Limb (tissue), 2 donors: ENCODE data around the gene RPUSD2.
"Not testable (repeated sequence)": the region's sequence is repeated elsewhere in the genome, so short reads cannot be mapped to it uniquely, and the experiment has no call there.

Experiments used
- DNase-seq, 2 donors: peaks; one replicate each; pipeline ENCODE4 v3.0.0-alpha.2; 2016; ENCODE audit errors: extremely low spot score in 2 of 2

RPUSD2 gene

GRCh38 chr15:40564591-40565332, 4.3 kb upstream of the RPUSD2 start, which contains the start of gene CCDC32:
Gene CCDC32, minus strand, starts transcription at chr15:40565042. Its CDS starts 2,027 bp downstream, at chr15:40563015.
- DNase-seq: peak; percentile 95 to 99

- DNase-seq: no peak
These were observed 3.5 kb upstream of the RPUSD2 start for GRCh38 chr15:40565333-40566238.

- no peak for DNase-seq
These were observed 2.0 kb upstream of the RPUSD2 start for GRCh38 chr15:40567111-40567510.

GRCh38 chr15:40575113-40575512, 6.0 kb downstream of the RPUSD2 start:
- DNase-seq: no peak

DNA sequence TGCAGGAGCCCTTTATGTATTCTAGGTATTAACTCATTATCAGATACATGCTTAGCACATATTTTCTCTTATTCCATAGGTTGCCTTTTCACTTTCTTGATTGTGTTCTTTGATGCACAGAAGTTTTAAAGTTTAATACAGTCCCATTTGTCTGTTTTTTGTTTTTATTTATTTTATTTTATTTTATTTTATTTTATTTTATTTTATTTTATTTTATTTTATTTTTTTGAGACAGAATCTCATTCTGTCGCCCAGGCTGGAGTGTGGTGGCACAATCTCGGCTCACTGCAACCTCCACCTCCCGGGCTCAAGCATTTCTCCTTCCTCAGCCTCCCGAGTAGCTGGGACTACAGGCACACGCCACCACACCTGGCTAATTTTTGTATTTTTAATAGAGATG, 7.8 kb downstream of the RPUSD2 start:
- not testable (repeated sequence) for DNase-seq

GRCh38 chr15:40578892-40579291, 9.8 kb downstream of the RPUSD2 start:
- no peak for DNase-seq

DNA sequence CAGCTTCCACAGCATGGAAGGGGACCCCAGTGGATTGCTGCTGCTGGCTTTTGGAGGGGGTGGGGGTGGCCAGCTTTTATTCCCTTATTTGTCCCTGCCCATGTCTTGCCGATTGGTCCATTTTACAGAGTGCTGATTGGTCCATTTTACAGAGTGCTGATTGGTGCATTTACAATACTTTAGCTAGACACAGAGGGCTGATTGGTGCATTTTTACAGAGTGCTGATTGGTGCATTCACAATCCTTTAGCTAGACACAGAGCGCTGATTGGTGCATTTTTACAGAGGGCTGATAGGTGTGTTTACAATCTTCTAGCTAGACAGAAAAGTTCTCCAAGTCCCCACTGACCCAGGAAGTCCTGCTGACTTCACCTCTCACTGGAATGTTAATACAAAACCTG, 12.7 kb downstream of the RPUSD2 start:
- DNase-seq: not testable (repeated sequence)

DNA sequence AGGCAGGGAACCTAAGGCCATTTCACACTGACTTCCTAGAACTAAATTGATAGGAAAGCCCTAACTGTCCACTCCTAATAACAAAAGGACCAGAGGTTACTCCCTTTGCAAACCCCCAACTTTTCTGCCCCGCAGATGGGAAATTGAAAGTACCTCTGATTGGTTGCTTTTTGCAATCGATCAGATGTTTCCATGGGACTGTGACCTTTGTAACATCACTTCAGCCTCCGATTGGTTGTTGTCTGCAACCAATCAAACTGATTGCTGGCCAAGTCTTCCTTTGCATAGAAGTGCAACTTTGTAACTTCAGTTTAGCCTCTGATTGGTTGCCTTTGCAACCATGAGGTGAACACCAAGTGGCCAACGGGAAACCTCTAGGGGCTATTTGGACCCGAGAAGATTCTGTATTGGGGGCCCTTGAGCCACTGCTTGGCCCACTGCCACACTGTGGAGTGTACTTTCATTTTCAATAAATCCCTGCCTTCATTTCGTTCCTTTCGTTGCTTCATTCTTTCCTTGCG, 13.7 kb downstream of the RPUSD2 start:
- no peak for DNase-seq

GRCh38 chr15:40584191-40584590, 15.1 kb downstream of the RPUSD2 start:
- DNase-seq: no peak

DNA sequence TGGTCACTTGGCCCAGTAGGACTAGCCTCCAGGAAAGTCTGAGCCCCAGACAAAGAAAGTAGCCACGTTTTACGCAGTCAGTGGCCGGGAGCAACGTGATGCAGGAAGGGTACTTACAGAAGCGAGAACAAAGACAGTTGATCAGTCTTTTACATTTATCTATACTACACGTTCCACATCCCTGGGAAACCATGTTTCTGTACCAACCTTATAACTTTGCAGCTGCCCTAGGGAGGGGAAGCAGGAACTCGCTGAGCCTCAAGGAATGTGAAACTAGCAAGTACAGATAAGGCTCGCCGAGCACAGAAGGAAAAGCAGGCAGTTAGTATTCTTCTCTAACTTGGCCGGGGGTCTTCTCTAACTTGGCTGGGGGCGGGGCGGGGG, 21.6 kb downstream of the RPUSD2 start:
- no peak for DNase-seq

- no peak for DNase-seq
These were observed 22.3 kb downstream of the RPUSD2 start for GRCh38 chr15:40591389-40591788.

GRCh38 chr15:40593165-40593564, 24.1 kb downstream of the RPUSD2 start:
- no peak for DNase-seq

DNA sequence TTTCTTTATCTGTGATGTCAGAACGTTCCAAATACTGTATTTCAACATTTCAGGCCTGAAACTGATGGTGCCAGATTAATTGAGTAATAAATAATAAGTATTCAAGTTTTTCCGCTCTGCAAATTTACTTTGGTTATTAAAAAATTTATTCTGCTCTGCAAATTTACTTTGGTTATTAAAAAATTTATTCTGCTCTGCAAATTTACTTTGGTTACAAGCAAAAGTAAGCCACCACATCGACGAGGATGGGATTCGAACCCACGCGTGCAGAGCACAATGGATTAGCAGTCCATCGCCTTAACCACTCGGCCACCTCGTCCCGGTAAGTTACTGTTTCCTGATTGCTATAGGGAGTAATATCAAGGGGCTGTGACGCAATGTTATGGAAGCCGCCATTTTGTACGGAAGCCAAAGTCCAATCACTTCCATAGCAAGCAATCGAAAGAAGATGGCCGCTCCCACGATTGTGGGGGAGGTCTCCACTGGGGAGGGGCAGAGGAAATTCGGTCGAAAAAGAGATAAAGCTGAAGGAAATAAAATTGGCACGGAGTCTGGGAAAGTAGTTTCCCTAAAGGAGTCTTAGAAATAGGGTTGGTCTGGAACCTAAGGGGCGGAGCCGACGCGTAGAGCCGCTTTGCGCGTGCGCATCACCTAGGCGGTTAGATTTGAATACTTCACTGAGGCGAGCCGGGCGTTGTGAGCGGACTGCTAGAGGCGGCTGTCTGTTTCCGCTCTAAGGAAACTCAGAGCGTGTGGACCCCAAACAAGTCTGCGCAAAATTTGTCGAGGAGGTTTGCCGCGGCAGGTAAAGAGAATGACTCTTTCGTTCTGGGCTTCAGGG, 24.7 kb downstream of the RPUSD2 start, which contains the start of gene KNL1:
Gene KNL1 (plus strand): TSS at position 662 of the 841 bp plus-strand sequence. CDS start 8,683 bp downstream, outside the sequence.
- peak; percentile 96 to 98 for DNase-seq

DNA sequence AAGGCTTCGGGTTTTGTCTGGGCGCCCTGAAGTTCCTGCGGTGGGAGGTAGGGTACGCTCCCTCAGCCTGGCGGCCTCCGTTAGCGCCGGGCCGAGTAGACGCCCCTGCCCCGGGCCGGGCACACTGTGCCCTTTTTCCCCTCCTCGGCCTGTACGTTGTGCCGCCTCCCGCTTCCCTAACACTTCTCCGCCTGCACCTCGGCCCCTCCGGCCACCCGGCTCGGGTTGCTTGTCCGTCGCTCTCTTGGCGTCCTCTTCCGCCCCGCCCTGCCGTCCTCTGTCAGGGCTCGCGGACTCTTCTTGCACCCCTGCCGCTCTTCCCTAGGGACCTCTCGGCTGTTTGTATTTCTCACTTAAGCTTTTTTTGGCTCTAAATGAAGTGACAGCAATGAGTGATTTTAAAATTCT, 25.3 kb downstream of the RPUSD2 start:
- DNase-seq: no peak

DNA sequence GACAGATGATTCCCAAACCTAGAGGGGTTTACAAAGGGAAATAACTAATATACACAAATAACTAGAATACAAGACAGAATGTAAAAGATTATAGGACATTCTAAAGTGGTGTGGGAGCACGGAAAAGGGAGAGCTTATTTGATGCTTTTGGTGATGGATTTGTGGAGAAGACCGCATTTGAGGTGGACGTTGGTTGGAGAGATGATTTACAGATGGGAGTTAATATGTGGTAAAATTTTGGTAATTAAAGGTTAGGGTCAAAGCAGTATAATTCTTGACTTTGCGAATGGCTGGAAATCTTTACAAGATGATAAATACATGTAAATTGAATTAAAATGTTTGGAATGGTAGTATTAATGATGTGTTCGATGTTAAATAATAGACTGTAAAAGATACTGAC, 26.1 kb downstream of the RPUSD2 start:
- no peak for DNase-seq

GRCh38 chr15:40595773-40596172, 26.7 kb downstream of the RPUSD2 start:
- DNase-seq: no peak

GRCh38 chr15:40597024-40597423, 27.9 kb downstream of the RPUSD2 start:
- DNase-seq: no peak

- no peak for DNase-seq
These were observed 29.0 kb downstream of the RPUSD2 start for GRCh38 chr15:40598126-40598525.

DNA sequence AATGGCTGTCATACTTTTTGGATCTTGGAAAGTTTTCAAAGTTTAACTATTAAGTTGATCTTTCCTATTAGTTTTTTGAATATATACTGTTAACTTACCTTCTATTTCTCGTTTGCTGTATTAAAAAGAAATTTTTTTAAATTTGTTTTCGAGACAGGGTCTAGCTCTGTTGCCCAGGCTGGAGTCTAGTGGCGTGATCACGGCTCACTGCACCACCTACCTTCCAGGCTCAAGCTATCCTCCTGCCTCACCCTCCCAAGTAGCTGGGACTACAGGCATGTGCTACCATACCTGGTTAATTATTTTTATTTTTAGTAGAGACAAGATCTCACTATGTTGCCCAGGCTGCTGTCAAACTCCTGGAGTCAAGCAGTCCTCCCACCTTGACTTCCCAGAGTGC, 29.6 kb downstream of the RPUSD2 start:
- DNase-seq: no peak

- no peak for DNase-seq
These were observed 31.9 kb downstream of the RPUSD2 start for GRCh38 chr15:40600956-40601355.

DNA sequence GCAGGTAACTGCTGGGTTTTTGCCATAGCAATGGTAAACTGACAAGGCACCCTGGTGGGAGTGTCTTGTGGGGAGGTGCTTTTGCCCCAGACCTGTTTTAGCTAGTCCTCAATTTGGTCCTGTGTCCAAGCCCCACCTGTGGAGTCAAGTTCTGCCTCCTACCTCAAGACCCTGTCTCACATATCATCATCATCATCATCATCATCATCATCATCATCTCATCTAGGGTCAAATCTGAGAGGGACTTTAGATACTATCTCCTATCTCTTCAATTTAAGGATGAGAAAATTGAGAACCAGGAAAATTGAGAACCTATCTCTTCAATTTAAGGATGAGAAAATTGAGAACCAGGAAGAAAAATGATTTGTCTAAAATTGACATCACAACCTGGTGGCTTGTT, 34.8 kb downstream of the RPUSD2 start:
- no peak for DNase-seq
